Right lung (tissue), 5 donors: ENCODE measurements around the gene CTTNBP2. TPM values are rescaled to one million over a fixed set of nuclear protein-coding genes. Genes with fewer than 3 reads are reported as not detected.
A peak's percentile ranks its signal among the peaks of the same experiment; 100 is the strongest.

ENCODE experiments used
- DNase-seq, 2 donors: peaks; one replicate each; pipeline ENCODE4 v3.0.0-alpha.2; 2013
- polyA plus RNA-seq, 5 donors: library from polyadenylated mRNA; unstranded; fragments of 120-200 nt; gene quantifications; one replicate each; pipeline versions ENCODE4 v1.2.1 to v1.2.3, GENCODE V29; 2013; ENCODE audit warnings: inconsistent platforms in 1 of 5, low replicate concordance in 1 of 5; ENCODE audit not compliant: insufficient read length in 5 of 5, insufficient read depth in 1 of 5

CTTNBP2 gene
- polyA plus RNA-seq, 5 donors = 14.8 to 22.0 (median 19.6) TPM

DNA sequence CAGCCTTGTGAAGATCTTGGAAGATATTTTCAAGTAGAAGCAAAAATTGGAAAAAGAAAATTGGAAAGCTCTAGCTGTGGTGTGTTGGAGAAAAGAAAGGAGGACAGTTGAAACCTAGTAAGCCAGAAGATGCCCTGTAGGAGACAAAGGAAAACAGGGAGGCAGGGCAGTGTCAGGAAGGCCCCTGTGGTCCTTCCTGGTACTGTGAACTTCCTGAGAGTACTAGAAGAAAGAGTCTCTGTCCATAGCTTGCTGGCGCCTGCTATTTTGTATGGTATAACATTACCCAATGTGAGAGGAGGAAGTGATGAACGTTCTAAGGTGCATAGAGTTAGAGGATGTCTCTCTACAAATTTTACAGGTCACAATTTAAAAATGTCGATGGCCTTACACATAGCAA, 183.1 kb downstream of the CTTNBP2 start:
- no peak for DNase-seq

DNA sequence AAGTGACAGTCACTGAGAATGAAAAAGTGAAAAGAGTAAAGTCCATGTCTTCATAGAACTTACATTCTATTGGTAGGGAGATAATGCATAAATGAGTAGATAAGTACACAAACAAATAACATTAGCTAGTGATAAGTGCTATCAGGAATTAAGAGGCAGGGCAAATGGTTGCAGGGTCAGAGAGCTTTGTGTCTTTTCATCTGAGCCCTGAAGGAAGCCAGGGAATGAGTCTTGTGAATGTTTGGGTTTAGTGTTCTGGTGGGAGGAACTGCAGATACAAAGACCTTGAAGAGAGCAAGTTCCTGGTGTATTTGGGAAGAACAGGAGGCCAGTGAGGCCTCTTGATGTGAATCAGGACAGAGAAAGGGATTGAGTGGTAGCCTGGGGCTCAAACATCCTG, 183.8 kb downstream of the CTTNBP2 start:
- DNase-seq = no peak

DNA sequence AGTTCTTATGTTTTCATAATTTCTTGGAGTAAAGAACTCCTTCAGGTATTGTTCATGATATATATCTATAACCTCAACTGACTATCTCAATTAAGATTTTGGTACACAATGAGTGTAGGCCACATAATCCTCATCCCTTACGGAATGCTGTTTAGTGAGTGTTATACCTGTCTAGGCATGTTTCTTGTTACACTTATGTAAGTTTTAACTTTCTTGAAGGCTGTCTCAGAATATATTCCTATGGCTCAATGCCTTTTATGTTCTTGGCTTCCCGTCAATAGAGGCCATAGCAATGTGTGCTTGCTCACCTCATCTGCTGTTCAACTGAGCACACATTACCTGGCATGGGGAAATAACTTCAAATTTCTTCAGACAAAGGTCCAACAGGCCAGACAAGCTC, 185.1 kb downstream of the CTTNBP2 start:
- no peak for DNase-seq

DNA sequence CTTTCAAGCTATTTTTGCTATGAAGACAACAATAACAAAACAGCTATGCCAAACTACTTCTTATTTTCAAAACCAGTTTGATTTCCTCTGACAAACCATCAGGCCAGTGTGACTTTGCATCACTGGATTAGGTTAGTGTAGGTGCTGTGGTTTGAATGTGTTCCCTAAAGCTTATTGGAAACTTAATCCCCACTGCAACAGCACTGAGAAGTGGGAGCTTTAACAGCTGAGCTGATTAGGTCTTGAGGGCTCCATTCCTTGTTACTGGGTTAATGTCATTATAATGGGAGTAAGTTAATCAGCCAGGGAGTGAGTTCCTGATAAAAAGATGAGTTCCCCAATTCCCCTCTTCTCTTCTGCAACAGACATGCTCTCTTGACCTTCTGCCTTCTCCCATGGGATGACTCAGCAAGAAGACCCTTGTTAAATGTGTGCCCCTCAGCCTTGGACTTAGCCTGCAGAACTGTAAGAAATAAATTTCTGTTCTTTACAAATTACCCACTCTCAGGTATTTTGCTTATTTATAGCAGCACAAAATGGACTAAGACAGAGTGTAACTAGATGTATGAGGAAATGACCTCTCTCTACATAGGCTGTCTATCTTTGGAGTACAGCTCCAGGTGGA, 186.8 kb downstream of the CTTNBP2 start:
- no peak for DNase-seq

DNA sequence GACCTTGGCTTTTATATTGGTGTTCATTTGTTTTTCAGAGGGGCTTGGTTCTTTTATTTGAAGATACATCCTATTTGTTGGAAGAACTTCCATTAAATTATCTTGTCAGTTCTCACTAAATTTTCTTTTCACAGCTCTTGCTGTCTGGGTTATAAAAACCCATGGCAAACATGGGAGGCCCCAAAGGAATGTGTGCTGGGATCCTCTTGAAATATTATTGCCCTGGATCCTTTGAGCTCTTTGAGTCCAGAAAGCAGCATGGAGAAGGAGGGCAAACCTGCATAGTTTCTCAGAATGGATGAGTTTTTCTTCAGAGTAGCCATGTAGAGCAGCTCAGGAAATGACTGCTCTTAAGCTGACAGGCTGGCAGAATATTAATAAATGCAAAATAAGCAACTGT, 187.4 kb downstream of the CTTNBP2 start:
- DNase-seq = no peak

DNA sequence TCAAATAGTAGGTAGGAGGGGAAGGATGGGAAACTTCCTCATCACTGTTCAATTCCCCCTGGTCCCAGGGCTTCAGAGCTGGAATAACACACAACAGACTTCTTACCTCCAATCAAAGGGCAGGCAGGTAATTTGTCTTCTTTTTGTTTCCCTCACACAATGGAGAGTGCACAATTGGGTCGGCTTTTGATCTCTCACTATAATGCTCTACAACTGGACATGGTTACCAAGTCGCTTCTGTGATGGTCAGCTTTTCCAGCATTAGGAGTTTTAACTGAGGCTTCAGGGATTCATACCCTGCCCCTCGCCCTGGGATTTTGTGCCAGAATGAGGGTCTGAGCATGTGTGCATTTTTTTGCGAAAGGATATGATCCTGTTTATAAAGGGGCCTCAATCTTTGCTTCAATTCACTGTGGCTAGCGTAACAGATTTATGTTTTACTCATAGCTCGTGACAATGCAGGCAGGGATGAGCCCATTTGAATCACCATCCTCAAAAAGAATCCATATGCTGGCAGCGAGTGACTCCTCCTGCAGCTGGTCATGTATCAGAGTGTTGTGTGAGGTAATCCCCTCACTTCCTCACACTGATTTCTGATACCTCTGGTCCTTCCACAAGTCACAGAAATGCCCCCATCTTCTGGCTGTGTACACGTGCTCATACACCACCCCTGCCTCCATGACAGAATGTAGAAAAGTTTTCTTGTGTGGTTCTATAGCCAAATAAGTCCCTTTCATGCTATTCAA, 189.6 kb downstream of the CTTNBP2 start:
- DNase-seq = no peak

DNA sequence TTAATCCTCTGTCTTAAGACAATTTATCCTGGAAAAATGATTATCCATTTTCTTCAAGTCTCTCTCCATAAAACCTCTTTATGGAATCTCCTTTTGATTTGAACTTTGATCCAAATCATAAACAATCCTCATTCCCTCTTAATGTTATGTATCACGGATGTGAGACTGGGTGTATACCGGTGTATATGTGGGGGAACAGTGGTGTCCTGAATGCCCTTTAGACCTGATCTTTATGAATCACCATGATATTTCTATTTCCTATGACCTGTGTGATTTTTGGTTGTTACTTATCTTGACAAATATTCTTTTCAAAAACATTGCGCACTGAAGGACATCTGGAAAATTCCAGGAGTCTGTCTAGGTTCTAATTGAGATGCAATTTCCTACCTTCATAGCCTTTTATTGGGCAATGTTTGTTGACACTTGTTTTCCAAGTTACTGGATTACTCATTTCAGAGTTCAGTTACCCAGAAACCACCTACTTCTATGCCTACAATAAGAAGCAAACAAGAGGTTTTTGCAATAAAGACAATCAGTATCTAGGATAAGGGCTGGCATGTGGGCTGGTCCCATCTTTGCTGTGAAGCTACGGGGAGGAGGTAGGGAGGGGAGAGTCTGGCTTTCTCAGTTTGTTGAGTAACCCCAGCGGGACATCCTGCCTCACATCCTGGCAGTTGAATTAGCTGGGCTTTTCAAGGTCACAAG, 190.4 kb downstream of the CTTNBP2 start:
- DNase-seq = no peak

DNA sequence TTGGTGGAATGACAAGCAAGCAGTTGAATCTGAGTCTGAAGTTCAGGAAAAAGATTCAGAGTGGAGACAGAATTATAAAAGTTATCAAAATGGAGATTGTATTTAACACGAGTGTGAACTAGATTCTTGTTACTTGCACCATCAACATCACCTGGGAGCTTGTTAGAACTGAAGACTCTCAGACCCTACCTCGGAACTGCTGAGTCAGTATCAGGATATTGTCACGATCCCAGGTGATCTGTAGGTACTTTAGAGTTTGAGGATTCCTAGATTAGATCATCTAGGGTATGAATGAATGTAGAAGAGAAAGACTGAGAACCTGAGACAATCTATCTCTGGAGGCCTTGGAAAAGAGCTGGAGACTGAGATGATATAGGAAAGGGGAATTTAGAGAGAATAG, 194.1 kb downstream of the CTTNBP2 start:
- no peak for DNase-seq

DNA sequence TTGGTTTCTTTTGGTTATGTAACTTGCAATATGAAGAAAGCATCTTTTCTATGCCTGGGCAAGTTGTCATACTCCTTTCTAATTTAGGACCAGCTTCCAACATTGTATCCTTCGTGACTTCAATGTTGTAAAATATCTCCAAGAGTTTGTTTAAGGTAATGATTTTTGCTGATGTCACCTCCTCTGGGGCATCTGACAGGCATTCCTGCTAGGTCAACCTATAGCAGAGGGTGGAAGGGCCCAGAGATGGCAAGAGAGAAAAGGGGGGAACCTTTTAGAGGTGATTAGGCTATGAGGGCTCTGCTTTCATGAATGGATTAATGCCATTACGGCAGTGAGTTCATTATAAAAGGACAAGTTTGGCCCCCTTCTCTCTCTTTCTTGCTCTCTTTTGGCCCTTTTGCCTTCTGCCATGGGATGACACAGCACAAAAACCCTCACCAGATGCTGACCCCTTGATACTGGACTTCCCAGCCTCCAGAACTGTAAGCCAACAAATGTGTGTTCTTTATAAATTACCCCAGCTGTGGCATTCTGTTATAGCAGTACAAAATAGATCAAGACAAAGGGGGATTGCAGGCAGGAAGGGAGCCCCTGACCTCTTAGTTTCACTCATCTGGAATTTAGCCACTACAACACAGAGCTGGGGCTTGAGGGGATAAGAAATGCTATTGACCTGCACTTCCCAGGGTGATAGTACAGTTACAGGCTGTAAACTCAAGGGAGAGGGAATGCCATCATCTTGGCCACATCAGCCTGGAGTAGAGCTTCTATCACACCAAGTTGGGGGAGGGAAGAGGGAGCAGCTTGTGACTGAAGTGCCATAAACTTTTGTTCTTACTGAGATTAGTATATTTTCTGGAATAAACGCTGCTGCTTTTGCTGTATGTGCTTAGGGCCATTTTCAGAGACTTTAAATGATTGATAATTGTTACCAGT, 197.5 kb downstream of the CTTNBP2 start:
- no peak for DNase-seq

DNA sequence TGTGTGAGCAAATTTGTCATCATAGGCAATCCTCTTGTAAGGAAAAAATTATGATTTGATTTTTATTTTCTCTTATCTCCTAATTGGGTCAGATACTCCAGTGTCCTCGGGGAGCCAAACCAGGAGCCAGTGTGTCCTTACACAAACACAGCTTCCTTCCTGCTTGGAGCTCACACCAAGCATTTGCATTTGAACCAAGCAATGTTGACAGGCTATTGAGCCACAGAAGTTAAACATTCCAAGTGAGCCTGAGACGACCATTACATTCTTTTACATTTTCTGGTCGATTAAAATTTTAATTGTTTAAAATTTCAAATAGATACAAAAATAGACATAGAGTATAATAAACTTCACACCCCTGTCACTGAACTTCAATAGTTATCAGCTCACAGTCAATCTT, 198.6 kb downstream of the CTTNBP2 start:
- DNase-seq = no peak

DNA sequence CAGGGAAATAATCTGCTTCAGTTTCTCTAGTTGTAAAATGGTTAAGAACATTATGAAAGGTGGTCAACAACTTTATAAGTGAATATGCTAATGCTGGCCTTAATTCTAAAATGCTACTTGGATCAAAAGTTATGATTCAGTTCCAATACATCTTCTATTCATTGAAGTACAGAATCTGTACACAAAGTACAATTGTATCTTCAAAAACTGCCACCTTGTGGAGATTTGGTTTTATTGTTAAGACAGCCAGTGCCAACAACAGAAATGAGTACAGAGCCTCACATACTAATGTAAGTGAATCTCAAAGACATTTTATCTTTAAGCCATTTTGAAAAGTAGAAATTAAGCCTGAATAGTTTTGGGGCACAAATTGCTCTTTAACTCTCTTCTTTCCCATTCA, 199.4 kb downstream of the CTTNBP2 start:
- no peak for DNase-seq

DNA sequence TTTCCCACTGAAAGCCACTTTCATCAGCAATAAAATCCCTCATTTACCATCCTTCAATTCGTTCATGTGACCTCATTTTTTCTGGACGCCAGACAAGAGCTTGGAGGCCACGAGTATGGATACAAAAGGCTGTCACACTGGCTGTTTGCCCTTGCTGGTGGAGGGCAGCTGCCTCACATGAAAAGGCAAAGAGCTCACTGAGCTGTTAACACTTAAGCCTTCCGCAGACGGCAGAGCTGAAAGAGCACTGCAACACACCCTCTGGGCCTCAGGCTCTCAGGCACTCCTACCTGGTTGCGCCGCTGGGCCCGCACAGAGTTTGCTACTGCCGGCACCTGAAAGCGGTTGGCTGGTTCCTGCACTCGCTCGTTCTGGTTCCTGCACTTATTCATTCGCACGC, 199.9 kb downstream of the CTTNBP2 start:
- peak; percentile 38 to 42 for DNase-seq

DNA sequence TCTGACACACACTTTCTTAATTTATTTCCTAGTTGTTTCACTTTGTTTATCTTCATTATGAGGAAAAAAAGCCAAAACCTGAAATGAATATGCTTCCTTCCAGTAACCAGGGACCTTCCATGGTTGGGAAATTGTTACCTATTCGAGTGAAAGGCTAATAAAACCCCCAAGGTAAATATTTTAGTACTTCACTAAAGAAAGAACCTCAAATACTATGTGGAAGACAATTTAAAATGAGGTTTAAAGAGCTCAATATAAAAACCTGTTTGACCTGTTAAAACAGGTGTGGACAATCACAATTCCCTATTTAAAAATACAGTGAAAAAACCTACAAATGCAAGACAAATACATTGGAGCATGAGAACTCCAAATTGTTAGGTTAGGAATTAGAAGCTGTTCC, 200.8 kb downstream of the CTTNBP2 start:
- DNase-seq = no peak

DNA sequence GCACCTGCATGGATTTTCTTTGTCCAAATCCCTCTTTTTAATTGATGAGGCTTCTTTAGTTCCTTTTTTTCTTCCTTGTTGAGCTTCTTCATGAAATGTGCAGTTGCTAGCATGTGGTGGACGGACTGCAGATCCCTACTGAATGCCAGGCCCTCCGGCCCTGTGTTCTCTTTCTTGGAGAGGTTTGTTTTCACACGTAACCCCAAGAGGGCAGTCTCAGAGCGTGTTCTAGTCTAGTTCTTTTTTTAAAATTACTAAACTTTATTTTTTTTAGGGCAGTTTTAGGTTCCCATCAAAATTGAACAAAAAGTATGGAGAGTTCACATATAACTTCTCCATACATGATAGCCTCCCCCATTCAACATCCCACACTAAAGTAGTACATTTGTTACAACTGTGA, 203.4 kb downstream of the CTTNBP2 start:
- no peak for DNase-seq

DNA sequence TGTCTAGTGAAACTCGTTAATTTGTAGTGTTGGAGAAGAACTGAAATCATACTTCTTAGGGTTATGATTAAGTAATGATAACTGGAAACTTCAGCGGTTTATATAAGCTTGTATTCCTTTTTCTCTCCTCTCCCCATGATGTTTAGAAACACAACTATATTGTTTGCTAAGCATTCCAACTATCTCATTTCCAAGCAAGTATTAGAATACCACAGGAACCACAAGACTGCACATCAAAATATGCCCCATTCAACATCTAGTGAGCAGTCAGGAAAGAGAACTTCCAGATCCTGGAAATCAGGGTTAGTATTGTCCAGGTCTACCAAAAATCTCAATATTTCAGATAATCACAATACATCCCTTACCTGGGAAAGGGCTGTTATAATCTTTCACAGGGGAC, 205.8 kb downstream of the CTTNBP2 start:
- DNase-seq = no peak

DNA sequence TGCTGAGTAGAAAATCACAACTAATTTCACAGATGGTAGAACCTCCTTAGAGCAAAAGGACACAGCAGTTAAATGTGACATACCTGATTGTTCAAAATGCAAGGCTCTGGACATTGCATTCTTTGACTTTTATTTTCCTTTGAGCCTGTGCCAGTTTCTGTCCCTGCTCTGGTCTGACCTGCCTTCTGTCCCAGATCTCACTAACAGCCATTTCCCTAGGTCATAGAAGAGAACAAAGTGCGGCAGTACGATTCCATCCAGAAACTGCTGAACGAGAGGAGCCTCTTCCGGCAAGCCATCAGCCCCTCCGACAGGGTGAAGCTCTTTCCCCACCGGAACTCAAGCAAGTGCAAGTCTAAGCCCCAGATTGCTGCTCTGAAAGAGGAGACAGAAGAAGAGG, 206.6 kb downstream of the CTTNBP2 start:
- no peak for DNase-seq

DNA sequence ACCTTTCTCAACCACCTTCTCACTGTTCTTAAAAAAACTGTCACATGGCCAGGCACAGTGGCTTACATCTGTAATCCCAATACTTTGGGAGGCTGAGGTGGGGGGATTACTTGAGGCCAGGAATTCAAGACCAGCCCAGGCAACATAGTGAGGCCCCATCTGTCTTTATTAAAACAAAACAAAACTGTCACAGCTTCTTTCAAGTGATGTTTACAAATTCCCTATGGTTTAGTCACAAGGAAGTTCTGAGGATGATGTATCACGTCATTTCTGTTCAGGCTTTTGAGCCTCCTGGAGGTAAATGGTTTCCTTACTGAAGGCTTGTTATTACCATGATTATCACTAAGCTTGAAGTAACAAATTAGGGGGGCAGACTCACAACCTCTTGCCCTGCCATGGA, 207.2 kb downstream of the CTTNBP2 start:
- no peak for DNase-seq

DNA sequence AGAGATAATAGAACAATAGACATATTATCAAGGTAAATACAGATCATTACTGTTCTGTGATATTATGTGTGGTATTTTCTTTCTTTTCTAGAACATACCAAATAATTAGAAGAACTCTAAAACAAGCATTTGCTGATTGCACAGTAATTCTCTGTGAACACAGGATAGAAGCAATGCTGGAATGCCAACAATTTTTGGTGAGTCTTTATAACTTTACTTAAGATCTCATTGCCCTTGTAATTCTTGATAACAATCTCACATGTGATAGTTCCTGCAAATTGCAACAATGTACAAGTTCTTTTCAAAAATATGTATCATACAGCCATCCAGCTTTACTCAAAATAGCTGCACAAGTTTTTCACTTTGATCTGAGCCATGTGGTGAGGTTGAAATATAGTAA, 207.9 kb downstream of the CTTNBP2 start:
- no peak for DNase-seq

DNA sequence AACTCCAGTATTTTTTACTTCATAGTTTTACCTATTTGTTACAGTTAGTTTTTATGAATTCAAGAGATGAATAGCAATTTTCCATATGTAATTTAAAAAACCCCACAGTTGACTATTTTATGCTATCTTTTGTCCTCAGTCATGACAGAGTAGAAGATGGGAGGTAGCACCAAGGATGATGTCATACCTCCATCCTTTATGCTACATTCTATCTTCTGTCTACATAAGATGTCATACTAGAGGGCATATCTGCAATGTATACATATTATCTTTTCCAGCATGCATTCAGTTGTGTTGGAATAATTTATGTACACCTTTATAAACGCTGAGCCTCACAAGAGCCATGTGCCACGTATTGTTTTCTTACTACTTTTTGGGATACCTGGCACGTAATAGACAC, 209.2 kb downstream of the CTTNBP2 start:
- DNase-seq = no peak

DNA sequence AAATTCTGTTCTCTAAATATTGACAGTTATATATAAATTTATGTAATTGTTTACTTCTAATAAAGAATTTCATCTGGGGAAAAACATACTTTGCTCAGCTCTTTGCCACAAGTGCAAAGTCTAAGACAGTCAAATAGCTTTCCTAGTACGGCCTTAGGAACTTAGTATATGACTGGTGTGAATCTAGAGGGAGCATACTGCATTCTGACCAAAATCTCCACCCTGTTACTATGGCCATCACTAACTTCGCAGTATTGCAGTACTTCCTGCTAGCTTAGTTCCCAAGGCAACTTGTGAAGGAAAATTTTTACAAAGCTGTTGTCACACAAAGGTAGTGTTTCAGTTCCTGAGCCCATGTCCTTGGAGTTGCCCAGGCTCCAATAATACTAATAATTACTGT, 211.9 kb downstream of the CTTNBP2 start:
- DNase-seq = no peak
